ENCODE results near the gene GOLGA6L7.

- TF ChIP-seq GABPA (IDR thresholded peaks at IDR 0.05; ENCODE audit: borderline replicate concordance, insufficient read depth, low read length) (no peak), CHD2 (IDR thresholded peaks at IDR 0.05; ENCODE audit: low read length) (no peak), JUND (IDR thresholded peaks at IDR 0.05; ENCODE audit: low read length) (no peak), CTCF (IDR thresholded peaks at IDR 0.05; ENCODE audit: control extremely low read depth in 1 of 3, insufficient read depth in 1 of 3, low read depth in 1 of 3, low read length in 3 of 3) (no peak), KDM1A (IDR thresholded peaks at IDR 0.05; ENCODE audit: borderline replicate concordance, low read length) (no peak), GTF2F1 (IDR thresholded peaks at IDR 0.05; ENCODE audit: borderline replicate concordance, low read depth, low read length) (no peak), POLR2AphosphoS5 (IDR thresholded peaks at IDR 0.05; ENCODE audit: low read depth, low read length) (no peak), CBX5 (IDR thresholded peaks at IDR 0.05; ENCODE audit: low read depth, low read length) (no peak), MAX (IDR thresholded peaks at IDR 0.05) (no peak), TAF1 (IDR thresholded peaks at IDR 0.05; ENCODE audit: low read depth, low read length) (no peak), YY1 (IDR thresholded peaks at IDR 0.05; ENCODE audit: low read depth, low read length) (no peak), RXRA (IDR thresholded peaks at IDR 0.05; ENCODE audit: insufficient read depth, low read depth, low read length) (no peak)
Observed at GRCh38 chr15:28876845-28877185, 28.4 kb upstream of the GOLGA6L7 start.
